ENCODE data around the gene FBXL17.
"Not testable (repeated sequence)": the region's sequence is repeated elsewhere in the genome, so short reads cannot be mapped to it uniquely, and the experiment has no call there.

- TF ChIP-seq CTCF (IDR thresholded peaks at IDR 0.05); NFIC (IDR thresholded peaks at IDR 0.05; ENCODE audit: borderline replicate concordance); TAF1 (IDR thresholded peaks at IDR 0.05; ENCODE audit: borderline replicate concordance, low read depth, low read length); POLR2AphosphoS5 (IDR thresholded peaks at IDR 0.05; ENCODE audit: low read depth, low read length); NRF1 (IDR thresholded peaks at IDR 0.05; ENCODE audit: low read depth, low read length); SIN3A (IDR thresholded peaks at IDR 0.05; ENCODE audit: borderline replicate concordance, low read depth, low read length); IRF3 (IDR thresholded peaks at IDR 0.05; ENCODE audit: low read depth, low read length); FOXJ3 (CRISPR knock-in tag; IDR thresholded peaks at IDR 0.05); EP300 (IDR thresholded peaks at IDR 0.05; ENCODE audit: borderline replicate concordance in 1 of 2, low read depth in 1 of 2, low read length in 1 of 2); FOXM1 (IDR thresholded peaks at IDR 0.05; ENCODE audit: low read depth); REST (IDR thresholded peaks at IDR 0.05; ENCODE audit: low read depth, low read length); ELF1 (IDR thresholded peaks at IDR 0.05); USF2 (IDR thresholded peaks at IDR 0.05; ENCODE audit: borderline replicate concordance, low read depth, low read length); MEF2A (IDR thresholded peaks at IDR 0.05; ENCODE audit: borderline replicate concordance, low read depth): not testable (repeated sequence)
Measured at GRCh38 chr5:108274080-108274479, 107.8 kb downstream of the FBXL17 start.

Data from SK-N-SH (cell line).